NK-92 (cell line): ENCODE measurements around the gene PTTG1IP2.
"Not testable (repeated sequence)": the region's sequence is repeated elsewhere in the genome, so short reads cannot be mapped to it uniquely, and the experiment has no call there.

Experiments used
- DNase-seq: peaks from one replicate; lab custom pipeline; 2025; ENCODE audit not compliant: unreplicated experiment; lab: John Stamatoyannopoulos, UW

The PTTG1IP2 gene

DNA sequence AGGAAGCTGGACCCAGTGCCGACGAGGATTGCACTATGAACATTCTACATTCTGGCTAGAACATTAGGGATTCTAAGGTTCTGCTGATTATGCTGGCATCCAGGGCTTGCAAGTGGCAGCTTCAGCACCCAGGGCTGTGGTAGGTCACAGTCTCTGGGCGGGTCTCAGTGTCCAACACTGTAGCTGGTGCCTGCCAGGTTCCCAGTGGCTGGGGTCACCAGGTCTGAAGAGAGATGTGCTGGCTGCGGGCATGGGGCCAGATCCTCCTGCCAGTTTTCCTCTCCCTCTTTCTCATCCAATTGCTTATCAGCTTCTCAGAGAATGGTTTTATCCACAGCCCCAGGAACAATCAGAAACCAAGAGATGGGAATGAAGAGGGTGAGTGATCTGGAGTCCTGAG, at the start of gene PTTG1IP2:
Gene PTTG1IP2 (plus strand): TSS at position 86 of the 400 bp plus-strand sequence. CDS start 148 bp downstream, at position 234.
- no peak for DNase-seq

DNA sequence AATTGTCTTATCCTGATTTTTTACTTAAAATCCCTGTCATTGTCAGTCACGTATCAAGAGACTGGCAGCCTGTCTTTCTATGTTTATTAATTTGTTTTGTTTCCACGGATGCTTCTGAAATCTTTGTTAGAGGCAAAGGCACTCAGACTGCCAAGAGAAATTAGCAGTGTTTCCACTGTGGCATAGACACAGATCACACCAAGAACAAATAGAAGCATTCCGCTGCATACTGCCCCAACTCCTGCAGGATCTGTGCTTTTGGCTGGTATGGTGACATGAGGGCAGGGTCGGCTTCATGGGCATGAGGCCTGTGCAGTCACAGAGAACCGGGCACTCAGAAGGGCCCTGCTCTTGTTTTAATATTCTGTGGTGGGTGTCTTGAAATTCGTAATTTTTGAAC, 47.8 kb upstream of the PTTG1IP2 start:
- no peak for DNase-seq

DNA sequence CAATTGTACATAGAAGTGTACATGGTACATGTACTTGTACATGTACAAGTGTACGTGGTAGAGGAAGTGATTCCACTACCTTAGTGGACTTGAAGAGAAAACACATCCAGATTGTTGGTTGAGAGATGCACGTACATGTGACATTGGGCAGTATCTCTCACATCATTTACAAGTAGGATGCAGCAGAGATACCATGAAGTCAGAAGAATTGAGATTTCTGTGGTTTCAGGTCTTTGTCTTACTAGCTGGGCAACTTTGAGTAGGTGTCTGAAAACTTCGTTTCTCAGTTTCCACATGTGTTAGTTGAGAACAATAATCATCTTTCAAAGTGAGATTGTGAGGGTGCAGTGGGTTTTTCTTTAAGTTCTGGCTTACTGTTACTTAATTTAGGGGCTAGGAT, 44.7 kb upstream of the PTTG1IP2 start:
- DNase-seq = no peak

DNA sequence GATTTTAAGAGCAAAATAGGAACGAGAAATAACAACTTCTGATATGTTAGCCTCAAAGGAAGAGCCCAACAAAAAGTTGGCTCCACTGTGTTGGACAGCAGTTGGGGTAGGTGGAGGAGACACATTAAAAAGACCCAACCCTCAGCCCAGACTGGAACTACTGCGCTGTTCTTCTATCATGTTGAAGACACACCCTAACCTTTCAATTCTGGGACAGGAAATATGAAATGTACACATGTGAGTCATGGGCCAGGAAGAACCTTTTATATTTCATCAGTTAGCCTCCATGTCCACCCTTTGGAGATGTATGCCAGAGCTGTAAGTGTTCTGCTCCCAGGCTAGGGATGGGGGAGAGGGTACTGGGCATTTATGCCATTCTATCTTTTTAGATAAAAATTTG, 44.1 kb upstream of the PTTG1IP2 start:
- no peak for DNase-seq

DNA sequence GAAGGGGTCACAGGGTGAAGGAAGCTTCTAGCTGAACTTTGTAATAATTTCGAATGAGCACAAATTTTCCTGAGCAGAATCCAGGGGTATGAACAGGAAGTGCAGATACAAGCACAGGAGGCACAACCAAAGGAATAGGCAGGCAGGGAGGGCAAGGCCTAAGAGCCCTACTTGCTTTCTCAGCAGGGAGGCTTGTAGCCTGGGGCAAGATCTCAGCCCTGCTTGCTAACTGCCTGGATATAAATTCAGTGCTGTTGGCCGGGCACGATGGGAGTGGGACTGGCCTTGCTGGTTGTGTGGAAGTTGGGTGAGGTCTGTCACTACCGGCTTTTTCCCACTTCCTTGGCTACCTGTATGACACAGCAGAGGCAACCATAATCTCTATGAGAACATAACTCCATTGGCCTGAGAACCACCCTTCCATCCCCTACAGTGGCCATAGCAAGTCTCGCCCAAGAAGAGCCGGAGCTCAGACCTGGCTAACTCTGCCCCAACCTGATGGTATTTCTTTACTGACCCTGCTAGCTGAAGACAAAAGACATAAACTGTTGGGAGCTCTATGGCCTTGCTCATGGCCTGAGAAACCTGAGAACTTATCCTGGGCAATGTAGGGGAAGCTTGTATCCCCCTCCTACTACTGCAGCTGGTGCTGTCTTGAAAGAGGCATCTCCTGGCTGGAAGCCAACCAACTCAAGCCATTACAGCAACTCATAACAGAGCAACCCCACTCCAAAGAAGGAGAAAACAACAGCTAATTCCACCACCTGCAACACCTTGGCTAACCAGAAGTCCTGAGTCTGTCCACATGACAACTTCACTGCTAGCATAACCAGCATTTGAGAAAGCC, 38.6 kb upstream of the PTTG1IP2 start:
- DNase-seq = no peak

DNA sequence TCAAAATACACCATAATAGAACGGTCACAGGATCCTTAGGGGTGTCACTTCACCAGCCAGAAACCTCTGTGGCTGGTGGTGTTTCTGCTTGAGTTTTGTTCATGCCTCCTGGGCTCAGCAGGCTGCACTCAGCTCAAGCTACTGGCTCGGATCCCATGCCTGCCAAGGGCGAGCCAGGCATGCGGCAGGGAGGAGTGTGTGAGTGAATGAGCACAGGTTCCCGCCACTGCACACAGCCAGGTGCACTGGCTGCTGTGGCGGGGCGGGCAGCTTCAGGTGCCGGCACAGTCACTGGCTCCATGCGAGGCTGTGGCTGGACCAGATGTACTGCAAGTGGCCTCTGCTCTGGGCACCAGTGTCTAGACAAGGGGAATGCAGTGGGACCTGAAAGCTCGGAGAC, 36.7 kb upstream of the PTTG1IP2 start:
- DNase-seq = no peak

DNA sequence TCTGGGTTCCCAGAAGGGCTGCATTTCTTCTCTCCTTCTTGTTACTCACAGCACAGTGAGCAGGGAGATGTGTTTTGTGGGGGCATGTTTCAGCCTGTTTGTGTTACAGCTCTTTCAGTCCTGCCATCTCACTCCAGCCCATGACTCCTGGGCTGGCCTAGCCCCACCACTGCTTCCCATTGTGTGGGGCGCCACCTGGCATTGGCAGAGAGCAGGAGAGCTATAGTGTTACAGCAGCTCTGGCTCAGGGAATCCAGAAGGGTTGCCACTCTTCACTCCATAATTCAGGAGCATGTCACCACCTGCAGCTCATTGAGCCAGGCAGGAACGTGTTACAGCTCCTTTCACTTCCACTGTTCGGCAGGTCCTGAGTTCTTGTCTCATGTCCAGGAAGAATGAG, 36.2 kb upstream of the PTTG1IP2 start:
- no peak for DNase-seq

DNA sequence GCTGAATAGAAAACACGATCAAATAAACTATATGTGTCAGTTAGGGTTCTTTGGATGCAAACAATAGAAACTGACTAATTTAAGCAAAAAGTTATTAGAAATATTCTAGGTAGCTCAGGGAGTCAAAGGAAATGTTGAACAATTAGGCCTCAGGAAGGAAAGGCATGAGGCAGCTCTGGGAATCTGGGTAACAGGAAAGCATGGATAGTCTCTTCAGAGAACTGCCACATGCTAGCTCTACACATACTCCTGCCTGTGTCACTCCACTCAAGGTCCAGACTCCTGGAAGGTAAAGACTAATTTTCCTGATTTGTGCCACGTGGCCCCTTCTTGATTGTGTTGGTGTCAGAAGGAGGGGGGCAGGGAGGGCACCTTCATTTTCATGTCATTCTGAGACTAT, 23.8 kb upstream of the PTTG1IP2 start:
- no peak for DNase-seq

DNA sequence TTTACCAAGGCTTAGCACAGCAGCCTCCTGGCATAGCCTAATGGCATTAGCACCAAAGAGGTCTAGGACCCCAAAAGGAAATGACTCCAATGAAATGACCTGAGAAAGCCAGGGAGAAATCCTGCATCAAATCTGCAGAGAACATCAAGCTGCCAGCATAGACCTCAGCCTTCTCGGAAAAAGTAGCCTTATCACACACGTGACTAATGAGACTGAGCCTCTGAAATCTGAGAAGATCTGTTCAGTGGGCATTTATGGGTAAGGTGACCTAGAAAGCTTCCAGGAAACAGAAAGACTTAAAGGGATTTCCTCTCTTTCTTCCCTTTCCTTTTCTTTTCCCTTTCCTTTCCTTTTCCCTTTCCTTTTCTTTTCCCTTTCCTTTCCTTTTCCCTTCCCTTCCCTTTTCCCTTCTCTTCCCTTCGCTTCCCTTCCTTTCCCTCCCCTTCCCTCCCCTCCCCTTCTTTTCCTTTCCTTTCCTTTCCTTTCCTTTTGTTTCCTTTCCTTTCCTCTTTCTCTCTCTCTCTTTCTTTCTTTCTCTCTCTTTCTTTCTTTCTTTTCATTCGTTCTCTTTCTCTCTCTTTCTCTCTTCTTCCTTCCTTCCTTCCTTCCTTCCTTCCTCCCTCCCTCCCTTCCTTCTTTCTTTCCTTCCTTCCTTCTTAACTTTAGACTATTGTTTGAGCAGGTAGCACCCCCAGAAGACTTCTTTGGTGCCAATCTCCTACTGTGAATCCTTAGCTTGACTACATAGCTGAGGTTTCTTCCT, 23.1 kb upstream of the PTTG1IP2 start:
- no peak for DNase-seq

DNA sequence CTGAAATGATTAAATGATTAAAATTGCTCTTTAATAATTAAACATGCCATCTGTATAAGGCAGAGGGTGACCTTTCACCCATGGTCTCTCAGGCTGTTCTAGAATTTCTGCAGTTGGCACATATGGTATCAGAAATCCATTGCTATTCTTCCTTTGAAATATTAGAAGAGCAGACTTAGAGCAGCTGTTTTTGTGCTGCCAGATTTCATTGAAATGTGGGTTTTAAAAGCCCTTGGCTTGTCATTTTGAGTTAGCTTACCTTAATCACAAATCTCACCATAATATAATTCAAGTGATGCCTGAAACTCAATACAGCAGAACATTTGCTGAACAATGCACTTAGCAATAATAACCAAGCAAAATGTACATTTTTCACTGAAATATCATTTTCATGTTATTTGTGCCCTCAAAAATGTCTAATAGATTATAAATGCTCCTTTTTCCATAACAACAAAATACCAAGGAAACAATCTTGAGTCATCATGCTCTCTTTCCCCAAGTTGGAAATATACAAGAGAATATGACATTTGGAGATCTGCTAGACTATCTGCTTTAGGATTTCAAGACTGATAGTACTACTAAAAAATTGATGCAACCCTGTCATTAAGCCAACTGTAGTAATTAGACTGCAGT, 16.1 kb upstream of the PTTG1IP2 start:
- DNase-seq = no peak

DNA sequence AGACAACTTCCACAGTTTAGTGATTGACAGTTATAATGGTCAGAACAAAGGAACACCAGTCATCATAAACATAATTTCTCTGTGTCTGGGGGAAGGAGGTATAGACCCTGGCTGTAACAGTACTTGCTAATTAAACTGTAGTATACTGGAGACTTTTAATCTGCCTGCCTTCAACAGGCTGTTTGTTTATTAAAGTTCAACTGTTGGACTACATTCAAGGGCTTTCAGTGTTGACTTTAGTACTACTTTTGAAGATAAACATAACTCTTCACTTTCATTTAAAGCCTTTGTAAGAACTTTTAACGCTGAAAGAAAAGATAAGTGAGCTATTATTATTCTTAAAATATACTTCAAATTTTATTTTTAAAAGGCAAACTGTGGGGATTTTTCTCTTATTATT, 15.5 kb upstream of the PTTG1IP2 start:
- no peak for DNase-seq

DNA sequence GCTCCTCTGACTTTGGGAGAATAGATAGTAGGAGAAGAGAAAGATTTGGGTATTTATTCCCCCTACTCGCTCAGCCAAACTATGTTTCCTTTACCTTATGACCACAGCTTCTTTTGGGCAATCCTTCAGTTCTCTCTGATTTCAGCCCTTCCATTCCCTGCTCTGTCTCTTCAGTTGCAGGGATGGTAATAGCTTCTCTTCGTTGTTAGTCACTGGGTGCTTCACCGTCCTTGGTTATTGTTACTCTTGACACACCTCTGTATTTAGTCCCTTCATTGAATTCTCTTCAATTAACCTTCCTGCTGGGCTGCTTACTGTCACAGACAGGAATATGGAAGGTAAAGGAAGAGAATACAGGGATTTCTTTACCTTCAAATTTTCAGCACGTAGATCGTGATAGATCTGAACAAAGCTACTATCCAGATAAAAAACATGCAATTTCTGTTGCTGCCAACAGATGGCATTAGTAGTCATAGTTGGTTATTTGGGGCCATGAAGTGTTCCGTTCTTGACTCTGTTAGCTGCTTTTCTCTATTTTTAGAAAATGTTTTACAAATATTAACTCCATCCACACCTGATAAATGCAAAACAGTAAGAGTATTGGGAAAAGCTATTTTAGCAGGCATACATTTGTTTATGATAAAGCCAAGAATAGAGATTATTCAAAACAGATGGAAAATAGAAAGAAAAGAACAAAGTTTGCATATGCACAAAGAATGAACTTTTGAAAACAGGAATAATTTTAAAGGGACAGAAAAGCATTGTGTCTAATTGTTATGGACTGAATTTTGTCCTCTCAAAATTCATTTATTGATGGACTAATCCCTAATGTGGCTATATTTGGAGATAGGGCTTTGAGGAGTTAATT, 14.0 kb upstream of the PTTG1IP2 start:
- no peak for DNase-seq

DNA sequence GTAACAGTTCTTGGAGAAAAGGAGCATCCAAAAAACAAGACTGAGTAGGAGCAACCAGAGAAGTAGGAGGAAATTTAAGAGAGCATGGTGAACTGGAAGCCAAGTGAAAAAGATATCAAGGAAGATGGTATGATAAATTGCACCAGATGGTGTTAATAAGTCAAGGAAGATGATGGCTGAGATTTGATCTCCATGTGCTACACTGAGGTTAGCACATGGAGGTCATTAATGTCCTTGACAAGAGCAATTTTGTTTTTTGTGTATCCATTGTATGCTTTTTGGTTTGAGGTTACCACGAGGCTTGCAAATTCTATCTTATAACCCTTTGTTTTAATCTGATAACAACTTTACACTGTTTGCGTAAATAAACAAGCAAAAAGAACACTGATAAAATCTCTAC, 11.3 kb upstream of the PTTG1IP2 start:
- no peak for DNase-seq

DNA sequence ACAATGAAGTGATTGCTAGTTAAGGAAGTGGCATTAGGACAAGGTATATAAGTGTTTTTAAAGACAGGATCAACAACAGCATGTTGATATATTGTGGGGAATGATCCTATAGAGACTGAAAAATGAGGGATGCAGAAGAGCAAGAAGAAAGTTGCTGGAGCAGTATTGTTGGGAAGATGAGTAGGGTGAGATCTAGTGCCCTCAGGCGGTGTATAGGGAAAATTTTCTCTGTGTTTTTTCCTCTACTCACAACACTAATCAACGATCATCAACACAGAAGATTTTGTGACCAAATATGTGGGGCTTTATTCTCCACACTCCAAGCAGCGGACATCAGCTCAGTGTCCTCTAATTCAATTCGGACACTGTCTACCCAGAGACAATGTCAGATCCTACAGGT, 9.6 kb upstream of the PTTG1IP2 start:
- DNase-seq = no peak

DNA sequence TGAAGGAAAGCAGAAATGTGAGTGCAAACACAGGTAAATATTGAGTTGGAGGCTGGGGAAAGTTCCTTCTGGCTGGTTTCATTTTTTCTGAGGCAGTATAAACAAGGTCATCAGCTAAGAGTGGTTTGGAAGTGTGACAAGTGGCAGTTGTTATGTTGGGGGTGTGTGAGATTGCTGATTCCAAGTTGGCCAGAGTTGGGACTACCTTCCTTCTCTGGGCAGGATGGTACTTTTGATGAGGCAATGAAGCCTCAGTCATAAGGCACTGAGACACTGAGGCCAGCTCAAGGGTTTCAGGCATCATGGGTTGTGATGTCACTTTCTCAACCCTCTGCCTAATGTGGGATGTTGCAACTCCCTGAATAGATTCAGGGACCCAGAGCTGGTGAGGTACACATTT, 8.2 kb upstream of the PTTG1IP2 start:
- no peak for DNase-seq

DNA sequence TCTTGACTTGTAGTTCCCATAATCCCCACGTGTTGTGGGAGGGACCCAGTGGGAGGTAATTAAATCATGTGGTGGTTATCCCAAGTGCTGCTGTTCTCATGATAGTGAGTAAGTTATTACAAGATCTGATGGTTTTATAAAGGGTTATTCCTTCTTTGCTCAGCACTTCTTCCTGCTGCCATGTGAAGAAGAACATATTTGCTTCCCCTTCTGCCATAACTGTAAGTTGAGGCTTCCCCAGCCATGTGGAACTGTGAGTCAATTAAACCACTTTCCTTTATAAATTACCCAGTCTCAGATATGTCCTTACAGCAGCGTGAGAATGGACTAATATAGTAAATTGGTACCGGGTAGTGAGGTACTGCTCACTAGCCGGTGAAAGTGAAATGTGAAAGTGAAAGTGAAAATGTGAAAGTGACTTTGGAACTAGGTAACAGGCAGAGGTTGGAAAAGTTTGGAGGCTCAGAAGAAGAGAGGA, 6.2 kb upstream of the PTTG1IP2 start:
- DNase-seq = not testable (repeated sequence)

DNA sequence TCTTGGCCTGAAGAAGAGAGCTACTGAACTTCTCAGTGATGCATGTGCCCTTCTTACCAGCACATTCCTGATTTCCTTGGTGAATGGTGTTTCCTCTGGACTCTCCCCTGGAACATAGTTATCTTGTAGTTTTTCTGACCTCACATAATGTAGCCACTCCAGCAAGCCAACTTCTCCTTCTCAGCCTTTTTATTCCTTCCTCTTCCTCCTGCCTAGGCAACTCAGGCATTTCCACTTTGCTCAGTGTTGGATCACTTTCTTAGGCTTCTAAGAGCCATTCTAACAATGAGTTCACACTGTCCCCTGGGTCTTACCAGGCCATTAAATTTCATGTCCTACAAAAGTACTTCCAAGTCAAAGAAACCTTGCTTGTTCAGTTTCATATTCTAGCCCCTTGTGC, 3.6 kb upstream of the PTTG1IP2 start:
- no peak for DNase-seq

DNA sequence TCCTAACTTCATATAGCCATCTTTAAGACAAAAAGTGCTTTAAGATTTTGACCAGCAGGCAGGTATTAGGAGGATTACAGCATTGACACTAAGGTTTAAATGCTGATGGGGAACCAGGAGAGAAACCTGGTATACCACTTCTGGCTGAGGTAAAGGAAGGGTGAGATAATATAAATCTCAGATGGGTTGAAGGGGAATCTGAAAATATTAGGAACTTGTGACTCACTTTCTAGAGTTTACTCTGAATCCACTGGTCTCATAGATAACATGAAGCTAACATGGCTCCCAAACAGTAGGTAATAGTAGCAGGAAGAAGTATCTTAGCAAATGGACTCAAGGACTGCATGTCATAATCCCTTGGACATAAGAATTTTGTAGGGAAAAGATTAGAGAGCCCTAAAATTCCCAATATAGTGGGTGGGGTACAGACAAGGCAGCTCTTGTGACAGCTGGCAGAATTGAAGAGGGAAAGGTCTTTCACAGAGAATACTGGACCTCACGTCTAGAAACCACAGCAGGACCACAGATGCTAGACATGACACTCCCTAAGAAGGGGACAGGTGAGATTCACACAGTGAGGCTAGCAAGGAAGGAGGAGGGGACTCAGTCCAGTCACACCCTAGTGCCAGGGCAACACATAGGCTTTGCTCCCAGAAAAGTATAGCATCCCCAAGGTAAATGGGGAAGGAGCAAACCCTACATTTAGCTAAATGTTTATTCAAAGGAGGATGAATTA, 3.5 kb downstream of the PTTG1IP2 start:
- DNase-seq = no peak

DNA sequence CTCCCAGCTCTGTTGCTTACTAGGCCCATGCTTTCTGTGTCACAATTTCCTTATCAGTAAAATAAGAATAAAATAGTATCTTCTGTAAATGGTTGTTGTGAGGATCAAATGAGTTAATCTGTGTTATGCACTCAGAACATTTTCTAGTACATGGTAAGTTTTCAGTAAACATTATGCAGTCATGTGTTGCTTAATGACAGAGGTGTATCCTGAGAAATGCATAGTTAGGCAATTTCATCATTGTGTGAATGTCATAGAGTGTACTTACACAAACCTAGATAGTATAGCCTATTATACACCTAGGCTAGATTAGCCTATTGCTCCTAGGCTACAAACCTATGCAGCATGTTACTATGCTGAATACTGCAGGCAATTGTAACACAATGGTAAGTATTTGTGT, 4.4 kb downstream of the PTTG1IP2 start:
- no peak for DNase-seq
